Endothelial cell of umbilical vein (primary cell): ENCODE data around the gene MIEN1. TPM values are rescaled to one million over a fixed set of nuclear protein-coding genes. Genes with fewer than 3 reads are reported as not detected.

Experiments used
- BruUV-seq: library from RNA; stranded (reverse); fragments of 400-500 nt; replicated peaks from 2 replicates; lab custom pipeline; 2021; lab: Mats Ljungman, UMichigan
- CTCF ChIA-PET: fragments of 300-600, 350-600 bp; sonication (Branson Sonifier 250); formaldehyde crosslinking; loops from one replicate; lab custom pipeline; 2021; ENCODE audit warnings: antibody characterized with exemption, inconsistent platforms; lab: Charles Lee
- POLR2A ChIA-PET: fragments of 300-600, 350-600 bp; sonication (Branson Sonifier 250); formaldehyde crosslinking; loops from one replicate; lab custom pipeline; 2021; ENCODE audit warnings: antibody characterized with exemption, inconsistent platforms; lab: Charles Lee
- DNase-seq: peaks from one replicate; pipeline ENCODE4 v3.0.0-alpha.2; 2011; ENCODE audit warnings: low read depth, low spot score
- FAIRE-seq: peaks from 2 replicates; lab custom pipeline; 2011; peaks lifted over from hg19 to GRCh38; lab: Jason Lieb, UNC
- H2AFZ ChIP-seq: 2 replicates; pipeline ENCODE4 v1.6.0; 2012; ENCODE audit warnings: low read depth, low read length, control low read depth, inconsistent platforms
- H3K27ac ChIP-seq: 2 replicates; pipeline ENCODE4 v1.5.1; 2011; ENCODE audit warnings: low read depth, mild to moderate bottlenecking, control low read depth, low read length, moderate library complexity; ENCODE audit not compliant: insufficient read depth
- H3K27me3 ChIP-seq, 2 experiments: 2 replicates each; pipeline versions ENCODE4 v1.6.0 to v1.6.1; 2011; ENCODE audit warnings: low read length in 2 of 2, mixed read lengths in 1 of 2; ENCODE audit not compliant: control insufficient read depth in 2 of 2, insufficient read depth in 2 of 2
- H3K36me3 ChIP-seq, 2 experiments: 2 replicates in 1 of 2; 3 replicates in 1 of 2; pipeline ENCODE4 v1.5.1; 2011; ENCODE audit warnings: low read length in 2 of 2, mild to moderate bottlenecking in 1 of 2, moderate library complexity in 1 of 2; ENCODE audit not compliant: control insufficient read depth in 2 of 2, insufficient read depth in 2 of 2; ENCODE audit errors: extremely low read depth in 1 of 2
- H3K4me1 ChIP-seq: 3 replicates; pipeline ENCODE4 v1.5.1; 2011; ENCODE audit warnings: mild to moderate bottlenecking, low read length; ENCODE audit not compliant: control insufficient read depth, insufficient read depth; ENCODE audit errors: extremely low read depth
- H3K4me2 ChIP-seq: 2 replicates; pipeline ENCODE4 v1.6.1; 2011; ENCODE audit warnings: low read length, control low read depth, mixed read lengths; ENCODE audit not compliant: insufficient read depth
- H3K4me3 ChIP-seq, 3 experiments: fragments of 200-600 bp in 1 of 3; sonication (generic), shearing (Covaris generic) in 1 of 3; replicated peaks in 1 of 3; 2 replicates each; pipeline ENCODE4 v1.5.1; 2011 to 2016; ENCODE audit warnings: control low read depth in 3 of 3, low read length in 3 of 3, mild to moderate bottlenecking in 2 of 3, inconsistent platforms in 1 of 3, low read depth in 1 of 3, moderate library complexity in 1 of 3; ENCODE audit not compliant: insufficient read depth in 1 of 3
- H3K79me2 ChIP-seq: 2 replicates; pipeline ENCODE4 v1.6.0; 2012; ENCODE audit warnings: low read length, inconsistent platforms; ENCODE audit not compliant: control insufficient read depth, insufficient read depth
- H3K9ac ChIP-seq: replicated peaks from 2 replicates; pipeline ENCODE3; 2011; ENCODE audit warnings: low read length, control low read depth; ENCODE audit not compliant: insufficient read depth; ENCODE audit errors: extremely low read depth
- H3K9me1 ChIP-seq: replicated peaks from 3 replicates; pipeline ENCODE4 v1.6.0; 2011; ENCODE audit warnings: mild to moderate bottlenecking, low read length; ENCODE audit not compliant: control insufficient read depth, insufficient read depth; ENCODE audit errors: extremely low read depth
- H3K9me3 ChIP-seq: replicated peaks from 2 replicates; pipeline ENCODE4 v1.5.1; 2012; ENCODE audit warnings: low read length, inconsistent platforms; ENCODE audit not compliant: control insufficient read depth, insufficient read depth
- H4K20me1 ChIP-seq: replicated peaks from 2 replicates; pipeline ENCODE3; 2011; ENCODE audit warnings: mild to moderate bottlenecking, low read length; ENCODE audit not compliant: control insufficient read depth, insufficient read depth; ENCODE audit errors: extremely low read depth
- CTCF ChIP-seq, 2 donors: IDR thresholded peaks; 1 replicate in 1 of 2; 2 replicates in 1 of 2; pipeline ENCODE4 v1.5.1; 2011; ENCODE audit warnings: low read length in 2 of 2, mild to moderate bottlenecking in 2 of 2, moderate library complexity in 2 of 2, control low read depth in 1 of 2, inconsistent platforms in 1 of 2, low read depth in 1 of 2; ENCODE audit not compliant: insufficient read depth in 1 of 2; ENCODE audit errors: extremely low read depth in 1 of 2
- EZH2 ChIP-seq: IDR thresholded peaks from 2 replicates; pipeline ENCODE4 v1.6.1; 2012; ENCODE audit warnings: borderline replicate concordance, low read depth, mild to moderate bottlenecking, moderate library complexity, low read length, inconsistent platforms; ENCODE audit not compliant: severe bottlenecking
- FOS ChIP-seq: IDR thresholded peaks from 2 replicates; pipeline ENCODE4 v1.6.1; 2011; ENCODE audit warnings: mild to moderate bottlenecking, low read length, moderate library complexity, borderline replicate concordance; ENCODE audit not compliant: insufficient read depth
- GATA2 ChIP-seq: IDR thresholded peaks from 2 replicates; pipeline ENCODE4 v1.7.0; 2011; ENCODE audit warnings: low read depth, mild to moderate bottlenecking, moderate library complexity, mixed read lengths, low read length; ENCODE audit not compliant: insufficient read length, insufficient read depth
- JUN ChIP-seq: IDR thresholded peaks from 2 replicates; pipeline ENCODE4 v1.6.1; 2011; ENCODE audit warnings: borderline replicate concordance, low read depth; ENCODE audit not compliant: insufficient read length, insufficient read depth
- MAX ChIP-seq: IDR thresholded peaks from 2 replicates; pipeline ENCODE4 v1.6.1; 2011; ENCODE audit not compliant: insufficient read depth, insufficient read length
- MYC ChIP-seq: IDR thresholded peaks from one replicate; pipeline ENCODE4 v1.6.1; 2011; ENCODE audit warnings: mild to moderate bottlenecking, low read depth, low read length
- POLR2A ChIP-seq: IDR thresholded peaks from 2 replicates; pipeline ENCODE4 v1.6.1; 2012; ENCODE audit warnings: low read depth, mild to moderate bottlenecking, control low read depth, low read length
- POLR2AphosphoS5 ChIP-seq: IDR thresholded peaks from 2 replicates; pipeline ENCODE4 v1.6.1; 2012; ENCODE audit warnings: low read depth, mild to moderate bottlenecking, control low read depth, low read length, moderate library complexity; ENCODE audit not compliant: insufficient read depth
- dilution Hi-C: fragments of 300-500 bp; cut with MboI; formaldehyde crosslinking; loops from one replicate; pipeline ENCODE4 v1.15.0; 2019; ENCODE audit warnings: low sequenced_read_pairs; ENCODE audit not compliant: extremely low pct_ligation_motif_present
- intact Hi-C: fragments of 100-400 bp; cut with micrococcal nuclease; formaldehyde crosslinking; loops from one replicate; pipeline ENCODE4 v1.10.0; 2022
- polyA plus RNA-seq, 4 experiments: library from polyadenylated mRNA; depleted of rRNA in 3 of 4; stranded (reverse) in 3 of 4; unstranded in 1 of 4; fragments of >200 nt; gene quantifications; 2 replicates each; pipeline versions ENCODE4 v1.2.1 to v1.2.3, GENCODE V29; 2011 to 2012; ENCODE audit warnings: missing spikeins in 1 of 4
- total RNA-seq: library from RNA; stranded (reverse); gene quantifications from 2 replicates; pipeline ENCODE4 v1.2.3, GENCODE V29; 2021

Gene MIEN1
- total and polyA plus RNA-seq, 2 donors (not counting 3 experiments of a cell fraction or from before 2014, with no cell fraction given): 42.4 to 74.5 TPM

GRCh38 chr17:39719563-39720355 is 10.6 kb downstream of the MIEN1 start:
- DNase-seq (no peak), FAIRE-seq (no peak)
- CTCF ChIA-PET: interaction anchor here (1.7 to 3.2 kb wide), 2 partner anchors 20 to 99 kb away, joined by 13 to 25 read pairs; partner anchors contain the start of gene ERBB2
- TF ChIP-seq MYC (no peak), MAX (no peak), EZH2 (no peak), POLR2AphosphoS5 (no peak), FOS (no peak), JUN (no peak), CTCF (IDR thresholded peaks at IDR 0.05; ENCODE audit: extremely low read depth in 1 of 2, insufficient read depth in 1 of 2, low read depth in 1 of 2, low read length in 2 of 2) (no peak), POLR2A (no peak), GATA2 (no peak)
- H4K20me1 ChIP-seq: no peaks in the 10 kb centered on the region
- dilution Hi-C loops (no loop called here), intact Hi-C loops (no loop called here)
- H3K4me3 ChIP-seq: no peak overlapping the region
- H3K4me2 ChIP-seq: no peak overlapping the region
- peaks cover 19% of the 10 kb centered on the region for H3K4me1 ChIP-seq
- H3K27ac ChIP-seq: no peak overlapping the region
- H3K79me2 ChIP-seq: no peaks in the 10 kb centered on the region
- no peak overlapping the region for H3K9ac ChIP-seq
- no TSS peak for BruUV-seq
- no peak overlapping the region for H2AFZ ChIP-seq
- peaks cover 0 to 3% of the 10 kb centered on the region in 2 experiments for H3K36me3 ChIP-seq
- no peaks in the 10 kb centered on the region for H3K9me1 ChIP-seq
- no peaks in the 10 kb centered on the region for H3K9me3 ChIP-seq
- H3K27me3 ChIP-seq: no peaks in the 10 kb centered on the region
- POLR2A ChIA-PET: no interaction called here
